ENCODE data around the gene DCHS2.

DNA sequence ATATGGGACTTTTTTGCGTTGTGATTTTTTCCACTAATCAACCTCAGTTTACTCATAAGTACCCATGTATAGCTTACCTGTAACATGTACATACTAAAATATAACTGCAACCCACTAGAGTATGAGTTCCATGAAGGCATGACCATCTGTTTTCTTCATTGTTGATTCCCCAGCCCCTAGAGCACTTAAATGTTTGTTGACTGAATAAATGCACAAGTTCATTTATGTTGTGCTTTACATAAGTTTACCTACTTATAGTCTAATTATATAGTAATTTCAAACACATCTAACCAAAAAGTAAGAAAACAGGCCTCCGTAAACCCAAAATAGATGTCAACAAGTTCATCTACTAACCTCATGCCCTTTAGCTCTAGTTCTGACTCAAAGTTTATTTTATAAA is 34.7 kb downstream of the DCHS2 start:
- TF ChIP-seq, protein P1, sequence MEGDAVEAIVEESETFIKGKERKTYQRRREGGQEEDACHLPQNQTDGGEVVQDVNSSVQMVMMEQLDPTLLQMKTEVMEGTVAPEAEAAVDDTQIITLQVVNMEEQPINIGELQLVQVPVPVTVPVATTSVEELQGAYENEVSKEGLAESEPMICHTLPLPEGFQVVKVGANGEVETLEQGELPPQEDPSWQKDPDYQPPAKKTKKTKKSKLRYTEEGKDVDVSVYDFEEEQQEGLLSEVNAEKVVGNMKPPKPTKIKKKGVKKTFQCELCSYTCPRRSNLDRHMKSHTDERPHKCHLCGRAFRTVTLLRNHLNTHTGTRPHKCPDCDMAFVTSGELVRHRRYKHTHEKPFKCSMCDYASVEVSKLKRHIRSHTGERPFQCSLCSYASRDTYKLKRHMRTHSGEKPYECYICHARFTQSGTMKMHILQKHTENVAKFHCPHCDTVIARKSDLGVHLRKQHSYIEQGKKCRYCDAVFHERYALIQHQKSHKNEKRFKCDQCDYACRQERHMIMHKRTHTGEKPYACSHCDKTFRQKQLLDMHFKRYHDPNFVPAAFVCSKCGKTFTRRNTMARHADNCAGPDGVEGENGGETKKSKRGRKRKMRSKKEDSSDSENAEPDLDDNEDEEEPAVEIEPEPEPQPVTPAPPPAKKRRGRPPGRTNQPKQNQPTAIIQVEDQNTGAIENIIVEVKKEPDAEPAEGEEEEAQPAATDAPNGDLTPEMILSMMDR (IDR thresholded peaks at IDR 0.05): no peak
- TF ChIP-seq POLR2A (IDR thresholded peaks at IDR 0.05): no peak
